MCF 10A (cell line): ENCODE results near the gene CASD1. TPM values are rescaled to one million over a fixed set of nuclear protein-coding genes. Genes with fewer than 3 reads are reported as not detected.

Source experiments
- BruUV-seq: library from RNA; stranded (reverse); fragments of 400-500 nt; replicated peaks from 2 replicates; lab custom pipeline; 2021; lab: Mats Ljungman, UMichigan
- CTCF ChIA-PET: fragments of 300-600 bp; sonication (Branson Sonifier 250); formaldehyde crosslinking; extraction: SDS; loops from one replicate; lab custom pipeline; 2021; ENCODE audit warnings: antibody characterized with exemption, inconsistent platforms; lab: Yijun Ruan, JAX
- POLR2A ChIA-PET: fragments of 300-600, 350-650 bp; sonication (Branson Sonifier 250); formaldehyde crosslinking; extraction: SDS; loops from one replicate; lab custom pipeline; 2020; ENCODE audit warnings: antibody characterized with exemption, inconsistent platforms; lab: Yijun Ruan, JAX
- DNase-seq: peaks from one replicate; pipeline ENCODE4 v3.0.0-alpha.2; 2018; ENCODE audit not compliant: unreplicated experiment
- H3K27ac Mint-ChIP-seq: one replicate; pipeline ENCODE4 v1.8.0; 2022; ENCODE audit warnings: mild to moderate bottlenecking, low read depth, mixed read lengths; ENCODE audit not compliant: unreplicated experiment
- H3K27me3 Mint-ChIP-seq: one replicate; pipeline ENCODE4 v1.8.0; 2022; ENCODE audit warnings: mixed read lengths; ENCODE audit not compliant: insufficient read depth, unreplicated experiment
- H3K36me3 Mint-ChIP-seq: one replicate; pipeline ENCODE4 v1.8.0; 2022; ENCODE audit warnings: mild to moderate bottlenecking, moderate library complexity, mixed read lengths; ENCODE audit not compliant: insufficient read depth, unreplicated experiment
- H3K4me1 Mint-ChIP-seq: one replicate; pipeline ENCODE4 v1.8.0; 2022; ENCODE audit warnings: mixed read lengths; ENCODE audit not compliant: insufficient read depth, unreplicated experiment
- H3K4me3 Mint-ChIP-seq: one replicate; pipeline ENCODE4 v1.8.0; 2022; ENCODE audit warnings: mild to moderate bottlenecking, moderate library complexity, mixed read lengths; ENCODE audit not compliant: unreplicated experiment
- H3K9me3 Mint-ChIP-seq: one replicate; pipeline ENCODE4 v1.8.0; 2022; ENCODE audit warnings: mixed read lengths; ENCODE audit not compliant: unreplicated experiment
- intact Hi-C: fragments of 100-400 bp; cut with micrococcal nuclease; formaldehyde crosslinking; loops from 2 replicates; pipeline ENCODE4 v1.14.1; 2022
- total RNA-seq: library from RNA; stranded (reverse); gene quantifications from 2 replicates; pipeline ENCODE4 v1.2.3, GENCODE V29; 2022
- TF ChIP-seq, protein P1 (sequence below): fragments of 200-600 bp; IDR thresholded peaks from one replicate; pipeline ENCODE4 v1.8.0; 2022; ENCODE audit warnings: antibody characterized with exemption, mild to moderate bottlenecking; ENCODE audit not compliant: unreplicated experiment

The CASD1 gene
- total RNA-seq, 1 experiment from 2014 or later: 15.9 TPM

DNA sequence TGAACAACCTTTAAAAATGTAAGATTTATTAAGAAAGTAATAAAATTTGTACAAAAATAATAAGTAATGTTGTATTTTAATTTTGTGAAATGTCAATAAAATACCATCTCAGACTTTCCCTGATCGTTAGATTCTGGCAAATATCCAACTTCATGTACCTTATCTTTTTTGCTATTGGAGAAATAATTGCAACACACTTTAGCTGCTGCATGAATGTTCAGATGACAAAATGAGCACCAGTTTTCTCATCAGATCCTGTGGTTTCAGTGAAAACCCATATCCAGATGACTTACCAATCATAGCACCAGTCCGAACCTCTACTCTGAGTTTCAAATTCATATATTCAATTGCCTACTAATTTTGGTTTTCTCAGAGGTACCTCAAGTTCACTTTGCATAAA, 69.9 kb downstream of the CASD1 start:
- no TSS peak for BruUV-seq
- H3K4me3 Mint-ChIP-seq: no peak overlapping the region

DNA sequence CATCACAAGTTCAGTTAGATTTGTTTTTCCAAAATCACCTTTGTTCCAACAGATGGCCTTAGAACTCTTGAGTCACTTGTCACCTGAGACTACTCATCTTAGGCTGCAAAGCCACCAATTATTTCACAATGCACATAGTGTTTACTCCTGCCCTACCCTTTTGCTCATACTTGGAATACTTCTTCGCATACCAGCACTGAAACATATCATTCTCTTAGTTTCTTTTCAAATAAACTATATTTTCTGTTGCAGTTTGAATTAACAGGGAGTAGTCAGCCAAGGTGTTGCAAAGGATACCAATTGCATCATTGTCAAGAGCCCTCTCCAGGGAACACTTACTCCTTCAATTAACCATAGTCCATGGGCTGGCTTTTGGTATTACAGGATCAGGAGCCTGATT, 71.0 kb downstream of the CASD1 start:
- ChIA-PET CTCF (no interaction called here), POLR2A (interaction anchor here (0.7 to 2.0 kb wide), 3 partner anchors 9 to 79 kb away, joined by 3 to 12 read pairs (median 3); partner anchors contain the start of gene SGCE)
- peaks cover 2% of the 10 kb centered on the region for H3K36me3 Mint-ChIP-seq
- H3K27me3 Mint-ChIP-seq: no peaks in the 10 kb centered on the region
- TF ChIP-seq, protein P1, sequence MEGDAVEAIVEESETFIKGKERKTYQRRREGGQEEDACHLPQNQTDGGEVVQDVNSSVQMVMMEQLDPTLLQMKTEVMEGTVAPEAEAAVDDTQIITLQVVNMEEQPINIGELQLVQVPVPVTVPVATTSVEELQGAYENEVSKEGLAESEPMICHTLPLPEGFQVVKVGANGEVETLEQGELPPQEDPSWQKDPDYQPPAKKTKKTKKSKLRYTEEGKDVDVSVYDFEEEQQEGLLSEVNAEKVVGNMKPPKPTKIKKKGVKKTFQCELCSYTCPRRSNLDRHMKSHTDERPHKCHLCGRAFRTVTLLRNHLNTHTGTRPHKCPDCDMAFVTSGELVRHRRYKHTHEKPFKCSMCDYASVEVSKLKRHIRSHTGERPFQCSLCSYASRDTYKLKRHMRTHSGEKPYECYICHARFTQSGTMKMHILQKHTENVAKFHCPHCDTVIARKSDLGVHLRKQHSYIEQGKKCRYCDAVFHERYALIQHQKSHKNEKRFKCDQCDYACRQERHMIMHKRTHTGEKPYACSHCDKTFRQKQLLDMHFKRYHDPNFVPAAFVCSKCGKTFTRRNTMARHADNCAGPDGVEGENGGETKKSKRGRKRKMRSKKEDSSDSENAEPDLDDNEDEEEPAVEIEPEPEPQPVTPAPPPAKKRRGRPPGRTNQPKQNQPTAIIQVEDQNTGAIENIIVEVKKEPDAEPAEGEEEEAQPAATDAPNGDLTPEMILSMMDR: no peak
- DNase-seq: peak; percentile 27
- intact Hi-C loops: loop anchor here (5.0 kb wide), 2 partner anchors 77 to 117 kb away; partner anchors contain the start of gene SGCE
- BruUV-seq: no TSS peak
- H3K9me3 Mint-ChIP-seq: peaks cover 8% of the 10 kb centered on the region
- H3K4me3 Mint-ChIP-seq: no peak overlapping the region
- peak overlapping the region; percentile 21 for H3K27ac Mint-ChIP-seq
- H3K4me1 Mint-ChIP-seq: peaks cover 46% of the 10 kb centered on the region

More for the DNA sequence above, 69.9 kb downstream of the CASD1 start:
- H3K27ac Mint-ChIP-seq: peak overlapping the region; percentile 21
- peaks cover 13% of the 10 kb centered on the region for H3K36me3 Mint-ChIP-seq
- no peaks in the 10 kb centered on the region for H3K27me3 Mint-ChIP-seq
- peaks cover 43% of the 10 kb centered on the region for H3K4me1 Mint-ChIP-seq
- ChIA-PET CTCF (no interaction called here), POLR2A (interaction anchor here (0.6 kb wide), 1 partner anchor 66 kb away, joined by 3 read pairs; no protein-coding TSS in a partner anchor)
- DNase-seq: no peak
- intact Hi-C loops: no loop called here
- TF ChIP-seq, protein P1: no peak
- peaks cover 18% of the 10 kb centered on the region for H3K9me3 Mint-ChIP-seq

DNA sequence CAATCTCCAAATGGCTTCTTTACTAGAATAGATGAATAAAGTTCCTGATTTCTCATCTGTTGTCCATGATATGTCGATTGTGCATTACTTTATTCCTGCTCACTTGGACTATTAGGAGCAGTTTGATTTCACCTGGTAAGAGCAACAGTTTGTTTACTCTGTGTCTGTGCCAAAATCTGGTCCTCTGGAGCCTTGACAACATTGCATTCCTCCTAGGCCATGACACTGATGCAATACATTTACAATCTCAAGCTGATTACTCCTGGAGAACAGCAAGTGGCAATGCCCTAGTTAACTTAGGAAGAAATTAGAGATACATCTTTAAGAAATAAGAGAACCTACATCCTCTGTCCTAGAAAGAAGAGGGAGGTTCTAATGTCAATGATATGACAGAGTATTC, 74.5 kb downstream of the CASD1 start:
- Mint-ChIP-seq H3K4me3 (no peak overlapping the region), H3K27ac (no peak overlapping the region), H3K27me3 (no peaks in the 10 kb centered on the region), H3K9me3 (no peaks in the 10 kb centered on the region), H3K36me3 (peaks cover 3% of the 10 kb centered on the region), H3K4me1 (peaks cover 37% of the 10 kb centered on the region)
- peak; percentile 57 for DNase-seq
- CTCF ChIA-PET: interaction anchor here (1.7 kb wide), 1 partner anchor 10 kb away, joined by 4 read pairs; no protein-coding TSS in a partner anchor
- POLR2A ChIA-PET: interaction anchor here (0.9 to 1.6 kb wide), 8 partner anchors 9 to 73 kb away, joined by 3 to 5 read pairs (median 3); no protein-coding TSS in a partner anchor
- BruUV-seq: no TSS peak
- intact Hi-C loops: loop anchor here (5.0 kb wide), 2 partner anchors 73 to 113 kb away; partner anchors contain the start of gene SGCE
- TF ChIP-seq, protein P1: no peak

DNA sequence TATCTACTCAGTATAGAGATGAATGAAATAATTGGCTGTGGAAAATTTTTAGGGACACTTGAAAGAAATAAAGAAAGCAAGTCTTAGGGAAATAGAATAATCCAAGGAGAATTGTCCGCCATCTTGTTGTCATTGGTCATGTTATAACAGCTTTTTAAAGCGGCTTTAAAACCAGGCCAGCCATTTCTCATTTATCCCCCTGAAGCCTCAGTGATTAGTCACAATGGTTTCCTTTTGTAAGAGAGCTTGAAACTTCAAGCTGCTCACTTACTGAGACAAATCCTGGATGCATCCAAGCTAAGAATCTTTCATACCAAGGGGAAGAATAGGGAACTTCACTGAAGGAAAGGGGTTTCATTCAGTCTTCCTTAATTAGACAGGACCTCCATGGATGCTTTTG, 78.5 kb downstream of the CASD1 start:
- H3K4me3 Mint-ChIP-seq: no peak overlapping the region
- no peaks in the 10 kb centered on the region for H3K9me3 Mint-ChIP-seq
- no peak overlapping the region for H3K27ac Mint-ChIP-seq
- POLR2A ChIA-PET: interaction anchor here (1.2 kb wide), 1 partner anchor 60 kb away, joined by 3 read pairs; no protein-coding TSS in a partner anchor
- peaks cover 14% of the 10 kb centered on the region for H3K4me1 Mint-ChIP-seq
- BruUV-seq: no TSS peak
- DNase-seq: no peak
- H3K27me3 Mint-ChIP-seq: no peaks in the 10 kb centered on the region
- TF ChIP-seq, protein P1: no peak
- peaks cover 7% of the 10 kb centered on the region for H3K36me3 Mint-ChIP-seq
- intact Hi-C loops: no loop called here
- CTCF ChIA-PET: interaction anchor here (0.7 kb wide), 1 partner anchor 325 kb away, joined by 3 read pairs; no protein-coding TSS in a partner anchor
